NB4 (cell line): ENCODE results near the gene ABHD12.

Experiments
- MYC ChIP-seq: IDR thresholded peaks from 2 replicates; pipeline ENCODE4 v1.6.1; 2011; ENCODE audit warnings: low read depth, low read length
- POLR2A ChIP-seq: IDR thresholded peaks from 2 replicates; pipeline ENCODE4 v1.6.1; 2011; ENCODE audit warnings: mild to moderate bottlenecking; ENCODE audit not compliant: insufficient read length; ENCODE audit errors: extremely low read depth
- TF ChIP-seq, protein P1 (sequence below): IDR thresholded peaks from one replicate; pipeline ENCODE4 v1.5.1; 2012; ENCODE audit warnings: low read depth, low read length

DNA sequence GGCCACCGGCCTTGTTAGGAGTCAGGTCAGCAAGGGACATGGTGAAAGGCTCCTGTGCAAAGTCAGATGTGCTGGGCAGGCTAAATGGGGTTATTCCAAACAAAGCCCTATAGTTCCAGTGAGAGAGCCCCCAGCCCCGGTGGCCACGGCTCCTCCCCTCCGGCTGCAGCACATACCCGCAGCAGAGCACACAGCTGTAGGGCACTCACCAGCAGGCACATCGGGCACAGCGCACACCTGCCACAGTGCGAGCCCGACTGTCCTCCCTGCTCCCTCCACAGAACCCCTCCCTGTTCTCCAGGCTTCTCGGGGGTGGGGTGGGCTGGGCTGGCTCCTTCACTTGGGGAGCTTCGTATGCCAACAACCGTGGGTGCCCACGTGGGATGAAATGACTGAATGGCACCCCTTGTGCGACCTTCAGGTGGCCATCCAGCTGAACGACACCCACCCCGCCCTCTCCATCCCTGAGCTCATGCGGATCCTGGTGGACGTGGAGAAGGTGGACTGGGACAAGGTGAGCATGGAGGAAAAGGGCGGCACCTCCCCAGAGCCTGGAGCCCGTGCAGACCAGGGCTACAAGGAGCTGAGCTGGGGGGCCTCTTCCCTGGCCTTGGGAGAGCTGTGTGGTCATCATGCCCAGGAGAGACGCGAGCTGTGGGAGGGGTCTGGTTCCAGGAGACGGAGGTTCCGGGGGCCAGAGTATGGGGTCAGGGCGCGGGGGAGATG is 111.8 kb downstream of the ABHD12 start:
- TF ChIP-seq, protein P1, sequence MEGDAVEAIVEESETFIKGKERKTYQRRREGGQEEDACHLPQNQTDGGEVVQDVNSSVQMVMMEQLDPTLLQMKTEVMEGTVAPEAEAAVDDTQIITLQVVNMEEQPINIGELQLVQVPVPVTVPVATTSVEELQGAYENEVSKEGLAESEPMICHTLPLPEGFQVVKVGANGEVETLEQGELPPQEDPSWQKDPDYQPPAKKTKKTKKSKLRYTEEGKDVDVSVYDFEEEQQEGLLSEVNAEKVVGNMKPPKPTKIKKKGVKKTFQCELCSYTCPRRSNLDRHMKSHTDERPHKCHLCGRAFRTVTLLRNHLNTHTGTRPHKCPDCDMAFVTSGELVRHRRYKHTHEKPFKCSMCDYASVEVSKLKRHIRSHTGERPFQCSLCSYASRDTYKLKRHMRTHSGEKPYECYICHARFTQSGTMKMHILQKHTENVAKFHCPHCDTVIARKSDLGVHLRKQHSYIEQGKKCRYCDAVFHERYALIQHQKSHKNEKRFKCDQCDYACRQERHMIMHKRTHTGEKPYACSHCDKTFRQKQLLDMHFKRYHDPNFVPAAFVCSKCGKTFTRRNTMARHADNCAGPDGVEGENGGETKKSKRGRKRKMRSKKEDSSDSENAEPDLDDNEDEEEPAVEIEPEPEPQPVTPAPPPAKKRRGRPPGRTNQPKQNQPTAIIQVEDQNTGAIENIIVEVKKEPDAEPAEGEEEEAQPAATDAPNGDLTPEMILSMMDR = no peak
- no peak for TF ChIP-seq POLR2A
- TF ChIP-seq MYC = no peak
